ENCODE results near the gene ARID5B. TPM values are rescaled to one million over a fixed set of nuclear protein-coding genes. Genes with fewer than 3 reads are reported as not detected.

Gene ARID5B
- total RNA-seq, 4 donors from 2014 or later = 17.7 to 54.6 (median 34.8) TPM

- H3K27ac ChIP-seq = no peak overlapping the region
- in situ Hi-C loops (cut with MboI; ENCODE audit: low pct_ligation_motif_present in 1 of 4, low pct_unique_long_range_greater_than_20kb in 1 of 4, low sequenced_read_pairs in 3 of 4) (loop anchor here in 3 of 4 donors (10.0 kb wide), 3 partner anchors 153 to 363 kb away; no protein-coding TSS in a partner anchor), intact Hi-C loops (cut with DNase I; ENCODE audit: low total_unique reads) (no loop called here)
- H3K27me3 ChIP-seq = no peaks in the 10 kb centered on the region
- TF ChIP-seq CTCF (IDR thresholded peaks at IDR 0.05) = no peak
- TF ChIP-seq EP300 (IDR thresholded peaks at IDR 0.05; ENCODE audit: low read depth) = no peak
- WGBS, 2 donors (ENCODE audit: low coverage in 1 of 2) = 59 to 66% methylated on average over 5 of the region's 5 CpGs
- DNase-seq = no peak
- no peaks in the 10 kb centered on the region for H3K9me3 ChIP-seq
- peaks cover 0 to 16% (median 8%) of the 10 kb centered on the region in 4 donors for H3K4me1 ChIP-seq
- no peak overlapping the region for H3K4me3 ChIP-seq
- no peaks in the 10 kb centered on the region for H3K36me3 ChIP-seq
These were observed 9.5 kb upstream of the ARID5B start for GRCh38 chr10:61891906-61892585.

GRCh38 chr10:61892961-61893360, 8.5 kb upstream of the ARID5B start:
- TF ChIP-seq CTCF (IDR thresholded peaks at IDR 0.05) (no peak), EP300 (IDR thresholded peaks at IDR 0.05; ENCODE audit: low read depth) (no peak), POLR2AphosphoS5 (IDR thresholded peaks at IDR 0.05) (no peak), POLR2A (IDR thresholded peaks at IDR 0.05) (no peak)

GRCh38 chr10:61894133-61894532, 7.4 kb upstream of the ARID5B start:
- in situ Hi-C loops (cut with MboI; ENCODE audit: low pct_ligation_motif_present in 1 of 4, low pct_unique_long_range_greater_than_20kb in 1 of 4, low sequenced_read_pairs in 3 of 4) (loop anchor here in 3 of 4 donors (10.0 kb wide), 3 partner anchors 151 to 361 kb away; no protein-coding TSS in a partner anchor), intact Hi-C loops (cut with DNase I; ENCODE audit: low total_unique reads) (no loop called here)
- DNase-seq = no peak
- peaks cover 0 to 26% (median 22%) of the 10 kb centered on the region in 4 donors for H3K4me1 ChIP-seq
- no peaks in the 10 kb centered on the region for H3K36me3 ChIP-seq
- TF ChIP-seq EP300 (IDR thresholded peaks at IDR 0.05; ENCODE audit: low read depth) (no peak), POLR2A (IDR thresholded peaks at IDR 0.05) (no peak), CTCF (IDR thresholded peaks at IDR 0.05) (no peak), POLR2AphosphoS5 (IDR thresholded peaks at IDR 0.05) (no peak)
- no peak overlapping the region for H3K4me3 ChIP-seq
- no peak overlapping the region for H3K27ac ChIP-seq
- no peaks in the 10 kb centered on the region for H3K9me3 ChIP-seq
- 37 to 42% methylated on average over 3 to 4 of the region's 4 CpGs for WGBS, 2 donors (ENCODE audit: low coverage in 1 of 2)
- H3K27me3 ChIP-seq = no peaks in the 10 kb centered on the region

More at GRCh38 chr10:61892961-61893360, 8.5 kb upstream of the ARID5B start:
- Histone ChIP-seq H3K27me3 (no peaks in the 10 kb centered on the region), H3K4me3 (no peak overlapping the region), H3K36me3 (no peaks in the 10 kb centered on the region), H3K27ac (no peak overlapping the region), H3K9me3 (no peaks in the 10 kb centered on the region), H3K4me1 (peaks cover 0 to 16% (median 13%) of the 10 kb centered on the region in 4 donors)
- 94% methylated on average over 4 of the region's 4 CpGs for WGBS, 2 donors (ENCODE audit: low coverage in 1 of 2)
- no peak for DNase-seq
- intact Hi-C loops (cut with DNase I; ENCODE audit: low total_unique reads) (no loop called here), in situ Hi-C loops (cut with MboI; ENCODE audit: low pct_ligation_motif_present in 1 of 4, low pct_unique_long_range_greater_than_20kb in 1 of 4, low sequenced_read_pairs in 3 of 4) (loop anchor here in 3 of 4 donors (10.0 kb wide), 3 partner anchors 152 to 362 kb away; no protein-coding TSS in a partner anchor)

- 81 to 84% methylated on average over 5 to 6 of the region's 6 CpGs for WGBS, 2 donors (ENCODE audit: low coverage in 1 of 2)
These were observed 5.5 kb upstream of the ARID5B start for GRCh38 chr10:61895898-61896600.

More at GRCh38 chr10:61895898-61896600, 5.5 kb upstream of the ARID5B start:
- Histone ChIP-seq H3K27me3 (no peaks in the 10 kb centered on the region), H3K9me3 (no peaks in the 10 kb centered on the region), H3K27ac (no peak overlapping the region), H3K36me3 (no peaks in the 10 kb centered on the region), H3K4me1 (peaks cover 6 to 39% (median 30%) of the 10 kb centered on the region in 4 donors), H3K4me3 (no peak overlapping the region)
- in situ Hi-C loops (cut with MboI; ENCODE audit: low pct_ligation_motif_present in 1 of 4, low pct_unique_long_range_greater_than_20kb in 1 of 4, low sequenced_read_pairs in 3 of 4) = loop anchor here in 3 of 4 donors (10.0 kb wide), 3 partner anchors 149 to 359 kb away; no protein-coding TSS in a partner anchor
- no peak for DNase-seq
- TF ChIP-seq POLR2AphosphoS5 (IDR thresholded peaks at IDR 0.05) = no peak
- TF ChIP-seq EP300 (IDR thresholded peaks at IDR 0.05; ENCODE audit: low read depth) = no peak
- no peak for TF ChIP-seq POLR2A (IDR thresholded peaks at IDR 0.05)
- TF ChIP-seq CTCF (IDR thresholded peaks at IDR 0.05) = no peak
- intact Hi-C loops (cut with DNase I; ENCODE audit: low total_unique reads) = no loop called here

Data from transverse colon (tissue), 4 donors.